SK-N-SH (cell line): ENCODE results near the gene NEK6. TPM values are rescaled to one million over a fixed set of nuclear protein-coding genes. Genes with fewer than 3 reads are reported as not detected.

Experiments
- CTCF ChIA-PET: fragments of 300-600, 350-600 bp; formaldehyde crosslinking; extraction: SDS; loops from one replicate; lab custom pipeline; 2021; lab: Yijun Ruan, JAX
- POLR2A ChIA-PET: fragments of 350-600 bp; sonication (Branson Sonifier 250); formaldehyde crosslinking; extraction: SDS; loops from one replicate; lab custom pipeline; 2020; ENCODE audit warnings: antibody characterized with exemption, inconsistent platforms; lab: Yijun Ruan, JAX
- DNase-seq: peaks from one replicate; pipeline ENCODE4 v3.0.0; 2012
- H2AFZ ChIP-seq: fragments of 200-600 bp; sonication (generic); 2 replicates; pipeline ENCODE4 v1.8.1; 2016; ENCODE audit warnings: antibody characterized with exemption, mild to moderate bottlenecking, low read depth
- H3F3A ChIP-seq: fragments of 200-600 bp; sonication (generic); replicated peaks from 2 replicates; pipeline ENCODE3; 2016; ENCODE audit warnings: antibody characterized with exemption, mild to moderate bottlenecking; ENCODE audit not compliant: insufficient read depth
- H3K27ac ChIP-seq, 2 experiments: fragments of 200-500 bp in 1 of 2; fragments of 200-600 bp in 1 of 2; sonication (Bioruptor generic) in 1 of 2; sonication (generic), shearing (Covaris generic) in 1 of 2; 2 replicates each; pipeline versions ENCODE4 v1.5.1 to v1.6.1; 2014 to 2016; ENCODE audit warnings: low read depth in 2 of 2, inconsistent platforms in 1 of 2, low read length in 1 of 2, mild to moderate bottlenecking in 1 of 2, mixed read lengths in 1 of 2
- H3K27me3 ChIP-seq: fragments of 200-600 bp; sonication (generic), shearing (Covaris generic); 2 replicates; pipeline ENCODE4 v1.6.1; 2016; ENCODE audit warnings: mixed run types; ENCODE audit not compliant: insufficient read depth
- H3K36me3 ChIP-seq, 2 experiments: fragments of 200-500 bp in 1 of 2; fragments of 200-600 bp in 1 of 2; sonication (Bioruptor generic) in 1 of 2; sonication (generic) in 1 of 2; replicated peaks in 1 of 2; 2 replicates each; pipeline versions ENCODE3 to v1.5.1; 2014 to 2016; ENCODE audit warnings: low read length in 1 of 2, mild to moderate bottlenecking in 1 of 2; ENCODE audit not compliant: insufficient read depth in 2 of 2, control insufficient read depth in 1 of 2
- H3K4me1 ChIP-seq, 2 experiments: fragments of 200-500 bp in 1 of 2; fragments of 200-600 bp in 1 of 2; sonication (Bioruptor generic) in 1 of 2; sonication (generic), shearing (Covaris generic) in 1 of 2; 2 replicates each; pipeline versions ENCODE4 v1.5.1 to v1.6.1; 2014 to 2016; ENCODE audit warnings: low read depth in 1 of 2, low read length in 1 of 2, mixed run types in 1 of 2; ENCODE audit not compliant: insufficient read depth in 2 of 2, control insufficient read depth in 1 of 2
- H3K4me2 ChIP-seq: fragments of 200-600 bp; sonication (generic), shearing (Covaris generic); 2 replicates; pipeline ENCODE4 v1.6.1; 2017; ENCODE audit warnings: mixed run types
- H3K4me3 ChIP-seq, 2 experiments: fragments of 200-500 bp in 1 of 2; fragments of 200-600 bp in 1 of 2; sonication (Bioruptor generic) in 1 of 2; sonication (generic), shearing (Covaris generic) in 1 of 2; 2 replicates each; pipeline versions ENCODE4 v1.5.1 to v1.8.1; 2014 to 2016; ENCODE audit warnings: low read depth in 2 of 2, inconsistent platforms in 1 of 2, low read length in 1 of 2, mild to moderate bottlenecking in 1 of 2, mixed read lengths in 1 of 2, moderate library complexity in 1 of 2
- H3K79me2 ChIP-seq: fragments of 200-600 bp; sonication (generic); 2 replicates; pipeline ENCODE4 v1.8.1; 2017; ENCODE audit warnings: mild to moderate bottlenecking; ENCODE audit not compliant: insufficient read depth
- H3K9ac ChIP-seq: fragments of 200-600 bp; sonication (generic); 2 replicates; pipeline ENCODE4 v1.6.1; 2017; ENCODE audit warnings: mixed run types
- H3K9me2 ChIP-seq: fragments of 200-600 bp; sonication (generic); 2 replicates; pipeline ENCODE4 v1.6.1; 2017; ENCODE audit warnings: mixed run types
- H3K9me3 ChIP-seq: fragments of 200-600 bp; sonication (generic); 2 replicates; pipeline ENCODE4 v1.6.1; 2017; ENCODE audit warnings: mixed run types, mild to moderate bottlenecking, moderate library complexity
- H4K20me1 ChIP-seq: fragments of 200-600 bp; sonication (generic); 2 replicates; pipeline ENCODE4 v1.6.1; 2017; ENCODE audit warnings: mild to moderate bottlenecking, mixed run types; ENCODE audit not compliant: insufficient read depth
- CHD2 ChIP-seq: fragments of 150-350 bp; IDR thresholded peaks from 2 replicates; pipeline ENCODE4 v1.6.1; 2018; ENCODE audit warnings: low read length; ENCODE audit not compliant: partially characterized antibody
- EP300 ChIP-seq, 2 experiments: IDR thresholded peaks; 2 replicates each; pipeline versions ENCODE4 v1.4.0 to v1.6.1; 2012; ENCODE audit warnings: borderline replicate concordance in 1 of 2, low read depth in 1 of 2, low read length in 1 of 2
- EZH2phosphoT487 ChIP-seq: fragments of 200-600 bp; sonication (generic); IDR thresholded peaks from 2 replicates; pipeline ENCODE4 v1.6.1; 2017; ENCODE audit warnings: low read depth, mixed run types, mild to moderate bottlenecking, antibody characterized with exemption, moderate library complexity, borderline replicate concordance
- FOSL2 ChIP-seq: IDR thresholded peaks from 2 replicates; pipeline ENCODE4 v1.4.0; 2012; ENCODE audit warnings: low read depth, mild to moderate bottlenecking, moderate library complexity, borderline replicate concordance
- GABPA ChIP-seq: IDR thresholded peaks from 2 replicates; pipeline ENCODE4 v1.4.0; 2012; ENCODE audit warnings: low read depth, mild to moderate bottlenecking
- GATA2 ChIP-seq: sonication (generic); formaldehyde crosslinking; IDR thresholded peaks from 2 replicates; pipeline ENCODE4 v1.5.0; 2020; ENCODE audit warnings: mild to moderate bottlenecking, missing genetic modification reagents
- NRF1 ChIP-seq: IDR thresholded peaks from 2 replicates; pipeline ENCODE4 v1.6.1; 2012; ENCODE audit warnings: low read depth, mild to moderate bottlenecking, low read length
- POLR2AphosphoS5 ChIP-seq: IDR thresholded peaks from 2 replicates; pipeline ENCODE4 v1.6.1; 2012; ENCODE audit warnings: low read depth, low read length
- RCOR1 ChIP-seq: fragments of 150-350 bp; IDR thresholded peaks from 2 replicates; pipeline ENCODE4 v1.6.1; 2017; ENCODE audit warnings: antibody characterized with exemption, low read length
- RFX5 ChIP-seq: IDR thresholded peaks from 2 replicates; pipeline ENCODE4 v1.6.1; 2012; ENCODE audit warnings: mild to moderate bottlenecking, improper control_type of control experiment, low read length
- RXRA ChIP-seq: IDR thresholded peaks from 2 replicates; pipeline ENCODE4 v1.4.0; 2012; ENCODE audit warnings: low read depth, mild to moderate bottlenecking, borderline replicate concordance
- SIN3A ChIP-seq: IDR thresholded peaks from 2 replicates; pipeline ENCODE4 v1.6.1; 2012; ENCODE audit warnings: low read depth, mild to moderate bottlenecking, low read length, moderate library complexity, borderline replicate concordance
- TAF1 ChIP-seq: IDR thresholded peaks from 2 replicates; pipeline ENCODE4 v1.6.1; 2012; ENCODE audit warnings: low read depth, mild to moderate bottlenecking, low read length, moderate library complexity, borderline replicate concordance
- WGBS: methylation state at CpG from one replicate; pipeline ENCODE4 v1.1.6; 2017; ENCODE audit warnings: low lambda C conversion rate; 5-methylcytosine and 5-hydroxymethylcytosine counted together
- polyA plus RNA-seq, 3 experiments: library from polyadenylated mRNA; depleted of rRNA; stranded (reverse); fragments of >200 nt; gene quantifications; 2 replicates each; pipeline ENCODE4 v1.2.3, GENCODE V29; 2012
- TF ChIP-seq, protein P1 (sequence below): IDR thresholded peaks from 2 replicates; pipeline ENCODE4 v1.4.0; 2012; ENCODE audit warnings: low read depth, borderline replicate concordance
- TF ChIP-seq, protein P2 (sequence below): fragments of 150-350 bp; IDR thresholded peaks from 2 replicates; pipeline ENCODE4 v1.6.1; 2016; ENCODE audit warnings: mild to moderate bottlenecking, low read depth, low read length
- TF ChIP-seq, protein P3 (sequence below): IDR thresholded peaks from 2 replicates; pipeline ENCODE4; 2012

The NEK6 gene
- polyA plus RNA-seq, 1 of the 3 experiments (the other 2 are of a cell fraction), result 89.8 TPM

DNA sequence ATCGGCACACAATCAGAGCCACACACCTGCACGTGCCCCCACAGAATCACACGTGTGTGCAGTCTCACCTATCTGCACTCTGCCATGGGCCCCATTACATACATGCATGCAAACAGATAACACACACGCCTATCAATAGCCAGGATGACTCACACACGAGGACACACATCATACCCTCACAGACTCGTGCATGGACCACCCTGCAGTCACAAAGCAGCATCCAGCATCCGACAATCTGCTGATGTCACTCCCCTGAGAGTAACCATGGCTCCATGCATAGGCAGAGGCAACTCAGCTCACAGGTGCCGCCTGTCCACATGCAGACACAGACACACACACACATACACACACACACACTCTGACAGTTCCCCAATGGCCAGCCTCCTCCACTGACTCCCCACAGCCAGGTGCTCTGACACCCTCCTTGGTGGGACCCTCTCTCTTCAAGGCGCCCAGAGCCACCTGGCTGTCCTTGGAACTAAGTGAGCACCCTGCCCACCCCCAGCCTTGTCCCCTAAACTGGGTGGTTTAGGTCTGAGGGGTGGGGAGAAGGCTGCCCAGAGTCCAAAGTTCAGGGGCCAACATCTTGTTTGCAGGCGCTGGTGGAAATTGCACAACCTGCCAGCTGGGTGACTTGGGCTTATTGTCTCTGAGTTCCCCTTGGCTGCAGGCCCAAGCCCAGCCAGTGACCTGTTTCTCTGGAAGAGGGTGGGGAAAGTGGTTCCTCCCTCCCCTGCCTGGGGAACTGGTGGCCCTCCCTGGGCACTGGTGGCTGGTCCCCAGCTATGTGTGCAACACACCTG, 34.6 kb upstream of the NEK6 start:
- H3K9me2 ChIP-seq, result no peaks in the 10 kb centered on the region
- no peaks in the 10 kb centered on the region for H3F3A ChIP-seq
- H3K4me3 ChIP-seq, result no peak overlapping the region
- no peak overlapping the region for H3K9ac ChIP-seq
- no peaks in the 10 kb centered on the region for H3K27me3 ChIP-seq
- H3K27ac ChIP-seq, result no peak overlapping the region
- no peak overlapping the region for H2AFZ ChIP-seq
- TF ChIP-seq, protein P1, sequence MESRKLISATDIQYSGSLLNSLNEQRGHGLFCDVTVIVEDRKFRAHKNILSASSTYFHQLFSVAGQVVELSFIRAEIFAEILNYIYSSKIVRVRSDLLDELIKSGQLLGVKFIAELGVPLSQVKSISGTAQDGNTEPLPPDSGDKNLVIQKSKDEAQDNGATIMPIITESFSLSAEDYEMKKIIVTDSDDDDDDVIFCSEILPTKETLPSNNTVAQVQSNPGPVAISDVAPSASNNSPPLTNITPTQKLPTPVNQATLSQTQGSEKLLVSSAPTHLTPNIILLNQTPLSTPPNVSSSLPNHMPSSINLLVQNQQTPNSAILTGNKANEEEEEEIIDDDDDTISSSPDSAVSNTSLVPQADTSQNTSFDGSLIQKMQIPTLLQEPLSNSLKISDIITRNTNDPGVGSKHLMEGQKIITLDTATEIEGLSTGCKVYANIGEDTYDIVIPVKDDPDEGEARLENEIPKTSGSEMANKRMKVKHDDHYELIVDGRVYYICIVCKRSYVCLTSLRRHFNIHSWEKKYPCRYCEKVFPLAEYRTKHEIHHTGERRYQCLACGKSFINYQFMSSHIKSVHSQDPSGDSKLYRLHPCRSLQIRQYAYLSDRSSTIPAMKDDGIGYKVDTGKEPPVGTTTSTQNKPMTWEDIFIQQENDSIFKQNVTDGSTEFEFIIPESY, result no peak
- TF ChIP-seq CHD2, result no peak
- TF ChIP-seq SIN3A, result no peak
- TF ChIP-seq RCOR1, result no peak
- TF ChIP-seq POLR2AphosphoS5, result no peak
- TF ChIP-seq FOSL2, result no peak
- no peak for TF ChIP-seq NRF1
- TF ChIP-seq GABPA, result no peak
- TF ChIP-seq TAF1, result no peak
- no peak for TF ChIP-seq EP300 (IDR thresholded peaks at IDR 0.05; ENCODE audit: borderline replicate concordance in 1 of 2, low read depth in 1 of 2, low read length in 1 of 2)
- no peak for TF ChIP-seq RFX5
- TF ChIP-seq, protein P2, sequence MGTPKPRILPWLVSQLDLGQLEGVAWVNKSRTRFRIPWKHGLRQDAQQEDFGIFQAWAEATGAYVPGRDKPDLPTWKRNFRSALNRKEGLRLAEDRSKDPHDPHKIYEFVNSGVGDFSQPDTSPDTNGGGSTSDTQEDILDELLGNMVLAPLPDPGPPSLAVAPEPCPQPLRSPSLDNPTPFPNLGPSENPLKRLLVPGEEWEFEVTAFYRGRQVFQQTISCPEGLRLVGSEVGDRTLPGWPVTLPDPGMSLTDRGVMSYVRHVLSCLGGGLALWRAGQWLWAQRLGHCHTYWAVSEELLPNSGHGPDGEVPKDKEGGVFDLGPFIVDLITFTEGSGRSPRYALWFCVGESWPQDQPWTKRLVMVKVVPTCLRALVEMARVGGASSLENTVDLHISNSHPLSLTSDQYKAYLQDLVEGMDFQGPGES, result no peak
- no peak for TF ChIP-seq GATA2 (CRISPR knock-in tag)
- TF ChIP-seq EZH2phosphoT487, result no peak
- no peak for TF ChIP-seq RXRA
- TF ChIP-seq, protein P3, sequence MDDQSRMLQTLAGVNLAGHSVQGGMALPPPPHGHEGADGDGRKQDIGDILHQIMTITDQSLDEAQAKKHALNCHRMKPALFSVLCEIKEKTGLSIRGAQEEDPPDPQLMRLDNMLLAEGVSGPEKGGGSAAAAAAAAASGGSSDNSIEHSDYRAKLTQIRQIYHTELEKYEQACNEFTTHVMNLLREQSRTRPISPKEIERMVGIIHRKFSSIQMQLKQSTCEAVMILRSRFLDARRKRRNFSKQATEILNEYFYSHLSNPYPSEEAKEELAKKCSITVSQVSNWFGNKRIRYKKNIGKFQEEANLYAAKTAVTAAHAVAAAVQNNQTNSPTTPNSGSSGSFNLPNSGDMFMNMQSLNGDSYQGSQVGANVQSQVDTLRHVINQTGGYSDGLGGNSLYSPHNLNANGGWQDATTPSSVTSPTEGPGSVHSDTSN, result no peak
- ChIA-PET CTCF (interaction anchor here (0.8 to 1.2 kb wide), 2 partner anchors 11 kb away, joined by 3 to 6 read pairs; no protein-coding TSS in a partner anchor), POLR2A (no interaction called here)
- H3K9me3 ChIP-seq, result no peaks in the 10 kb centered on the region
- 44% methylated on average over 6 of the region's 10 CpGs for WGBS
- peaks cover 0 to 2% of the 10 kb centered on the region in 2 experiments; a peak in 1 of 4 replicates for H3K4me1 ChIP-seq
- H3K79me2 ChIP-seq, result no peaks in the 10 kb centered on the region
- DNase-seq, result no peak
- no peaks in the 10 kb centered on the region for H4K20me1 ChIP-seq
- H3K36me3 ChIP-seq, result no peaks in the 10 kb centered on the region
- H3K4me2 ChIP-seq, result no peak overlapping the region
